Kidney epithelial cell (primary cell): ENCODE data around the gene FBXW5. TPM values are rescaled to one million over a fixed set of nuclear protein-coding genes. Genes with fewer than 3 reads are reported as not detected.

ENCODE experiments used
- DNase-seq: peaks from one replicate; pipeline ENCODE4 v3.0.0-alpha.2; 2010; ENCODE audit warnings: low read depth
- H3K27me3 ChIP-seq: 2 replicates; pipeline ENCODE4 v1.6.0; 2011; ENCODE audit warnings: low read length; ENCODE audit not compliant: control insufficient read depth, insufficient read depth
- H3K36me3 ChIP-seq: 2 replicates; pipeline ENCODE4 v1.5.1; 2011; ENCODE audit warnings: low read length; ENCODE audit not compliant: control insufficient read depth, insufficient read depth
- H3K4me3 ChIP-seq: 2 replicates; pipeline ENCODE4 v1.5.1; 2011; ENCODE audit warnings: low read depth, mild to moderate bottlenecking, control low read depth, low read length
- CTCF ChIP-seq: IDR thresholded peaks from 2 replicates; pipeline ENCODE4 v1.5.1; 2011; ENCODE audit warnings: mild to moderate bottlenecking, moderate library complexity, low read length, control low read depth, inconsistent platforms; ENCODE audit not compliant: insufficient read depth, poor library complexity, severe bottlenecking
- total RNA-seq: library from RNA; depleted of rRNA; stranded (reverse); fragments of >200 nt; gene quantifications from 2 replicates; pipeline ENCODE4 v1.2.3, GENCODE V29; 2015

Gene FBXW5
- total RNA-seq, 1 donor from 2014 or later = 174 TPM

GRCh38 chr9:136964171-136964689 is 19.7 kb upstream of the FBXW5 start:
- no peak for DNase-seq
- H3K27me3 ChIP-seq = peaks cover 5% of the 10 kb centered on the region
- TF ChIP-seq CTCF = no peak
- no peaks in the 10 kb centered on the region for H3K36me3 ChIP-seq
- no peak overlapping the region for H3K4me3 ChIP-seq

- TF ChIP-seq CTCF = no peak
Measured at GRCh38 chr9:136963751-136964150, 19.2 kb upstream of the FBXW5 start.

GRCh38 chr9:136963341-136963740 is 18.8 kb upstream of the FBXW5 start:
- TF ChIP-seq CTCF = no peak
- no peak overlapping the region for H3K4me3 ChIP-seq
- DNase-seq = no peak
- no peaks in the 10 kb centered on the region for H3K36me3 ChIP-seq
- H3K27me3 ChIP-seq = peaks cover 5% of the 10 kb centered on the region

More at GRCh38 chr9:136963751-136964150, 19.2 kb upstream of the FBXW5 start:
- no peak for DNase-seq
- Histone ChIP-seq H3K4me3 (no peak overlapping the region), H3K36me3 (no peaks in the 10 kb centered on the region), H3K27me3 (peaks cover 5% of the 10 kb centered on the region)

- Histone ChIP-seq H3K27me3 (peaks cover 5% of the 10 kb centered on the region), H3K36me3 (no peaks in the 10 kb centered on the region), H3K4me3 (no peak overlapping the region)
- DNase-seq = no peak
- TF ChIP-seq CTCF = no peak
Measured at GRCh38 chr9:136962701-136963248, 18.2 kb upstream of the FBXW5 start.

DNA sequence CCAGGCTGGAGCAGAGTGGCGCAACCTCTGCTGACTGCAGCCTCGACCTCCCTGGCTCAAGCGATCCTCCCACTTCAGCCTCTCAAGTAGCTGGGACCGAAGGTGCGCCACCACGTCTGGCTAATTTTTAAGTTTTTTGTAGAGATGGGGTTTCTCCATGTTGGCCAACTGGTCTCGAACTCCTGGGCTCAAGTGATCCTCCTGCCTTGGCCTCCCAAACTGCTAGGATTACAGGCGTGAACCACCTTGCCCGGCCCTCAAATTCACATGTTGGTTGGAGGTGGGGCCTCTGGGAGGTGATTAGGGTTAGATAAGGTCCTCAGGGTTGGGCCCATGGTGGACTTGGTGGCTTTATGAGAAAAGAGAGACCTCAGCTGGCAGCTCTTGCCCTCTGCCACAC is 17.6 kb upstream of the FBXW5 start:
- peaks cover 5% of the 10 kb centered on the region for H3K27me3 ChIP-seq
- H3K36me3 ChIP-seq = no peaks in the 10 kb centered on the region
- DNase-seq = no peak
- no peak overlapping the region for H3K4me3 ChIP-seq
- no peak for TF ChIP-seq CTCF
